Measurements from ENCODE around the gene HK1.
A peak's percentile ranks its signal among the peaks of the same experiment; 100 is the strongest.

The HK1 gene

DNA sequence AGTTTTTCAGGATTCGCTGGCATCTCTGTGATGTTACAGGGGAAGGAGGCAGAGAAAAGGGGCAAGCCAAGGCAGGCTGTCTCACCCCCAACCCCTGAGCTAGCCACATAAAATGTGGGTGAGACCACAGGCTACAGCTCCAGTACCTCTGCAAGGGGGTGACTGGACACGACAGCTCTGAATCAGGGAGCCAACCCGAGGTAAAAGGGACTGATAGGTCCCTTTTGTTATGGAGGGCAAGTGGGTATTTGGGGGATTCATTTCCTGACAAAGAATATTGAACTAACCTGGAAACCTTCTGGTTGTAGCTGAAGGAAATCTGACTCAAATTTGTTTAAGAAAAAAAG is 71.2 kb downstream of the HK1 start:
- DNase-seq (ENCODE audit: low spot score): no peak

DNA sequence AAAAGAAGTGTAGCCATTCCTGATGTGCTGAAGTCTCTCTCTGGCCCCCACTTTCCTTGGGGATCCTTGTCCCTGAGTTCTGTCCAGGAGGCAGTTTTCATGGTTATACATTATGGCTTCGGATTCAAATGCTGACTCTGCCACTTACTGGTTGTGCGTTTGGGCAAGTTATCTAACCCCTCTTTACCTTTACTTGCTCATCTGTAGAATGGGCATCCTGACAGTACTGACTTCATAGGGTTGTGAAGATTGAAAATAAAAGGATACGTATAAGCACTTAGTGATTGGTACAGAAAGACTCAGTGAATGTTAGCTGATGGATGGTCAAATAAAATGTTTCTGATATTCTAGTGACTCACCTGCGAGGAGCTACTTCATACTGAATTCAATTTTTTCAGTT is 73.3 kb downstream of the HK1 start:
- DNase-seq (ENCODE audit: low spot score): no peak

DNA sequence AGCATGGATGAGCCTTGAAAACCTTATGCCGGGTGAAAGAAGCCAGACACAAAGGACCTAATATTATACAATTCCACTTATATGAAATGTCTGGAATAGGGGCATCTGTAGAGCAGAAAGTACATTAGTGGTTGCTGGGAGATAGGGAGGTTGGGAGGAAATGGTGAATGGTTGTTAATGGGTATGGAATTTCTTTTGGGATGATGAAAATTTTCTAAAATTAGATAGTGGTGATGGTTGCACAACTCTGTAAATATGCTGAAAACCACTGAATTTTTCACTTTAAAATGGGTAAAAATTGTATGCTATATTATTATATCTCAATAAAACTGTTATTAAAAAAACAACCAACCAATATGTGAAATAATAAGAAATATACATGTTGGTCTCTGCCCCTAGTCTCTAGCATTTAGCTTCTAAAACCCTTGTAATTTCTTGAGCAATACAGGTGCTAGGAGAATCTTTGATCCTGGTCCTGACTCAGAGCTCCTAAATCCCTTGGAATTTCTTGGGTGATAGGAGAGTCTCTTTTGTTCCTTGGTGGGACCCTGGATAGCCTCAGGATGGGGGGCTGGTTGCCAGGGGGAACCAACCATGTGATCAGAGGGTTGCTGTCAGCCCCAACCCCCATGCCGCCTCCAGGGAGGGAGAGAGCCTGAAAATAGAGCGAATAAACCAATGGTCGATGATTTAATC is 74.4 kb downstream of the HK1 start:
- peak; percentile 73 for DNase-seq (ENCODE audit: low spot score)

DNA sequence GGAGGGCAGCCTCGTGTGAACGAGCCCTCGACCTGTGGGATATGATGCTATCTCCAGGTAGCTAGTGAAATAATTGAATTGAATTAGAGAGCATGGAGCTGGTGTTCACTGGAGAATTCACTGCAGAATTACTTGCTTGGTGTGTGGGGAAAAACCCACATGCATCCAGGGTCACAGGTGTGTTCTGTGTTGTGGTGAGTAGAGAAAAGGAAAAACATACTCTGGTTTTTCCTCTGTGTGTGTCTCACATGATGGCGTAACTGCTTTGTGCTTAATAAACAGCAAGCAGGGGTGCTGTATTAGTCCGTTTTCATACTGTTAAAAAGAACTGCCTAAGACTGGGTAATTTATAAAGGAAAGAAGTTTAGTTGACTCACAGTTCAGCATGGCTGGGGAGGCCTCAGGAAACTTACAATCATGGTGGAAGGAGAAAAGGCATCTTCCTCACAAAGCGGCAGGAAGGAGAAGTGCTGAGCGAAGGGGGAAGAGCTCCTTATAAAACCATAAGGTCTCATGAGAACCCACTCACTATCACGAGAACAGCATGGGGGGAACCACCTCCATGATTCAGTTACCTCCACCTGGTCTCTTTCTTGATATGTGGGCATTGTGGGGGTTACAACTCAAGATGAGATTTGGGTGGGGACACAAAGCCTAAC is 75.8 kb downstream of the HK1 start:
- no peak for DNase-seq (ENCODE audit: low spot score)

GRCh38 chr10:69356187-69356586 is 77.9 kb downstream of the HK1 start:
- no peak for DNase-seq (ENCODE audit: low spot score)

- no peak for DNase-seq (ENCODE audit: low spot score)
Observed at GRCh38 chr10:69358148-69358795, 80.0 kb downstream of the HK1 start.

- no peak for DNase-seq (ENCODE audit: low spot score)
Observed at GRCh38 chr10:69359148-69359547, 80.9 kb downstream of the HK1 start.

- DNase-seq (ENCODE audit: low spot score): no peak
Observed at GRCh38 chr10:69359594-69359993, 81.3 kb downstream of the HK1 start.

DNA sequence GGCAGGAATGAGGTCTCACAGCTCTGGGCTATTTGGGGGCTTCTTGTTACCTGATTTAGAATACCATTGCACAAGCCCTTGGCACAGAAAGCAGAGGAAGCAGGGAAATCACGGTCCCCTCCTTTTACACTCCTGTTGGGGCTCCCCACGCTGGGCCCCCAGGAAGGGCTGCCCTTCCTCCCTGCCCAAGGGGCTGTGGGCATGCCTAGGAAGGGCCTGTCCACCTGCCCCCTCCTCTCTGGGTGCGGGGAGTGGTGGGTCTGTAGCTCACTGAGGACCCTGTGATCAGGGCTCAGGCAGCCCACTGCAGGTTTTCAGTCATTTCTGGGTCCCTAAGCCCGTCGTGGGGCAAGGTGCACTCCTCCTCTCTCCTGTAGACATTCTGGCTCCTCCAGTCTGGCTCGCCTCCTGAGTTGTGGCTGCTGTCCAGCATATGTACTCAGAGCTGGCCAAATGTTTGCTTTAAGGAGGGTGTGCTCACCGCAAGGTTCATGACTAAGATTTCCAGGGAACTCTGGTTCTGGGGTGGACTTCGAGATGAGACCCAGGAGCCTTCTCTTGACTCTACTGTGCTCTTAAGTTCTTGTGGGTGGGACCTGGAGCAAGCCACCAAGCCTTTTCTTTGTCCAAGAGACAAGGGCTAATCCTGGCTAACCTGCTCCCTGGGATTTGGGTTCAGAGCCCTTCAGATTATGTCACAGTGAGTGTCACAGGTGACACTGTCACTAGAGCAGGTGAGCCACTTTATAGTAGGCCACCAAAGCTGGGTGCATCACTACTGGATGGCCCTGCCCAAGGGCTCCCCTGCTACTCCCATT is 82.4 kb downstream of the HK1 start:
- peak; percentile 91 for DNase-seq (ENCODE audit: low spot score)

- DNase-seq (ENCODE audit: low spot score): no peak
Observed at GRCh38 chr10:69361303-69361614, 83.0 kb downstream of the HK1 start.

GRCh38 chr10:69362471-69362954 is 84.2 kb downstream of the HK1 start:
- DNase-seq (ENCODE audit: low spot score): peak; percentile 70

DNA sequence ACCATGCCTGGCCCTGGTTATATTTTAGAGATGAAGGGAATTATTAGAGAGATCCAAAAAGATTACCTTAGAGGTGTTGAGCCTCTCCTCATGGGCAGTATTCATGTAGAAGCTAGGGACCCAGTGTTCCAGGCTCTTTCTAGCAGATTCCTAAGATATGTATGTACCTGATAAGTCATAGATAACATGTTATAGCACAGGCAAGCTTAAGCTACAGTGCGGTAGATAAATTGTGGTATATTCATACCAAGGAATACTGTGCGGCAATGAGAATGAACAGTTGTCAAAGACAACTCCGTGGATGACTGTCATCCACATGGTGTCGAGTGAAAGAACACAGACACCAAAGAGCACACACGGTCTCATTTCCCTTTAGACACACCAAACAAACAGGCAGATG is 85.4 kb downstream of the HK1 start:
- DNase-seq (ENCODE audit: low spot score): no peak

DNA sequence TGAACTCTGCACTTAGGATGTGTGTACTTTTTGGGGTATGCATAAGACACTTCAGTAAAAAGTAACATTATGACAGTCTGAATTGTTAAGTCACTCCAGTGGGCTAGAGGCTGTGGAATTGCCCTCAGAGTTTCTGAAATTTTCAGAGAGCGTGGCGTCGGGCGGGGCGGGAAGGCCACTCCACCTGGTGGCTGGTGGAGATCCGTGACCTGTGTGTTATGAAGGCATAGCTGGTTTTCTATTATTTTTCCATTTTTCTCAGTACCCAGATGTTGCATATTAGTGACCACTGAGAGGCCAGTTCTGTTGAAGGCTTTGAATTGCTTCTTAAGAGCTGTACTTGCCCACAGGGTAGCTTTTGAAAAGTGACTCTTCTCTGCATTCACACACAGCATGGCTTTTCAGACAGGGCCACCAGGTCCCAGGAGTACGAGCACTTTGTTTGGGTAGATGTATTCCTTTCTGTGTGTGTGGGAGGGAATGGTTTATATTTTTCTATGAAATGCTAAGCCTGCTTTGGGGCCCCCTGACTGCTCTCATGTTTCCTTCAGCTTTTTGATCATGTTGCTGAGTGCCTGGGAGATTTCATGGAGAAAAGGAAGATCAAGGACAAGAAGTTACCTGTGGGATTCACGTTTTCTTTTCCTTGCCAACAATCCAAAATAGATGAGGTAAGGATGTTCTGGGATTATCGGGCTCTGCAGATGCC is 86.1 kb downstream of the HK1 start:
- no peak for DNase-seq (ENCODE audit: low spot score)

DNA sequence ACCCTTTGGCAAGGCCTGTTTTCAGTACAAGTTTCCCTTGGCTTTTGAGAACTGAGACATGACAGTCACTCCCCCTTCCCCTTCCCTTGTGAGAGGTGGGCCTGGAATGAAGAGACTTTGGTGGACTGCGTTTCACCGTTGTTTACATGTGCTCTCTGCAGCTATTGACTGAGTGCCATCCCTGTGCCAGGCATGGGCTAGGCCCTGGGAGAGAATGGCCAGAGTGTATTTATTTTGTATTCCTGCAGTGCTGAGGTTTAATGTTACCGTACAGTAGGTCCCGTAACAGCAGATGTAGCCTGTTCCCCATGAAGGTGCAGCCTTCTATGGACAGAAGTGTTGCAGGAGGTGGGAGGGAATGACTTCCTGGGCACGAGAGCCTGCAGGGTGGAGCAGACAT is 88.4 kb downstream of the HK1 start:
- DNase-seq (ENCODE audit: low spot score): no peak

DNA sequence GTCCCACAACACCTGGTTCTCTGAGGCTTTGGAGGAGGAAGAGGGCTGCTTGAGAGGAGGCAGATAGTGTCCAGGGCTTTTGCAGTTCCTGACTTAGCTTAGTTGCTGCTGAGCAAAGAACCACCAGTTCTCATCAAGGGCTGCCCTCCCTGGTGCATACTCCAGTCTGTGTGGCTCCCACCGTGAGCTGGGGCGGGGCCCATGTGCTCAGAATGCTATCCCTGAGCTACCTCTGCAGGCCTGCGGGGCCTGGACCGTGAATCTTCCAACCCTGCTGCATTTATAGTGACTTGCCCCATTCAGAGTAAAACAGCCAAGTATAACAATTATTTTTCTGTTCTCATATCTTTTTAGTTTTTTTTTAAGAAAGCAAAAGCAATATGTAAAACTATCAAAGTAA is 89.2 kb downstream of the HK1 start:
- DNase-seq (ENCODE audit: low spot score): no peak

DNA sequence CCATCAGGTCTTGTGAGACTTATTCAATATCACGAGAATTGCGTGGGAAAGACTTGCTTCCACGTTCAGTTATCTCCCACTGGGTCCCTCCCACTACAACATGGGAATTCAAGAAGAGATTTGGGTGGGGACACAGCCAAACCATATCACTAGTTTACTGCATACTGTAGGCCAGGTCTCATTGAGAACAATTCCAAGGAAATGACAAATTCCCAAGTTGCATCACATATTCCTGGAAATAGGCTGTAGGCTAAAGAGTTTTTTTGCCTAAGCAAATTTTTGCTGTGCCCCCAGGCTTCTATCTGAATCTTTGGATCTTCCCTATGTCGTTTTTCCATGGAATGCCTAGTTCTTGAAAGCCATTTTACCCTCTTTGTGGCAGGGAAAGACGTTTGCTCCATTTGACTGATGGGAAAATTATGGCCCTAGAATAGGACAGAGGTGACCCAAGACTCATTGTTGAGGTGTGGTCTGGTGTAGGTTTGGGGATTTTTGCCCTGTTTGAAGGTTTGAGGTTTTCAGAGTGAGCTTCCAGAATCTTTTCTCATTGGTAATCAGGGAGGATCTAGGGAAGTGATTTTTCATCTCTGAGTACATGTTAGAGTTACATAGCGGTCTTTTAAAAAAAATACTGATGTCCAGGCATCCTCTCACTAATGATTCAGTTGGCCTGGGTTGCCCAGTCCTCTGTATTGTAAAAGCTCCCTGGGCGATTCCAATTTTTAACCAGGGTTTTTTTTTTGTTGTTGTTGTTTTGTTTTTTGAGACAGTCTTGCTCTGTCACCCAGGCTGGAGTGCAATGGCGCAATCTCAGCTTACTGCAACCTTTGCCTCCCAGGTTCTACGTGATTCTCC is 94.1 kb downstream of the HK1 start:
- peak; percentile 28 for DNase-seq (ENCODE audit: low spot score)

GRCh38 chr10:69374242-69374641 is 95.9 kb downstream of the HK1 start:
- no peak for DNase-seq (ENCODE audit: low spot score)

DNA sequence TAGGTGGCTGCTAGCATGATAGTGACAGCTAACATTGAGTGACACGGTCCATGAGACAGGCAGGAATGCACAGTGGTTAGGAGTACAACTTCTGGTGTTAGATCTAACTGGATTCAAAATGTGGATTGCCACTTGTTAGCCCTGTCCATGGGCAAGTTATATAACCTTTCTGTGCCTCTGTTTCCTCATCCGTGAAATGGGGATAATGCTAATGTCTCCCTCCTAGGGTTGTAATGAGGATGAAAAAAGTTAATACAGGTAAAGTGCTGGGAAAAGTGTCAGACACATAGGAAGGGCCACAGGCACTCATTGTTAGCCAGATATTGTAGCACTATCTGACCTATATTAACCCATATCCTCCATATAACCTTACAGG is 96.6 kb downstream of the HK1 start:
- DNase-seq (ENCODE audit: low spot score): no peak

- DNase-seq (ENCODE audit: low spot score): peak; percentile 50
Observed at GRCh38 chr10:69375307-69376151, 97.2 kb downstream of the HK1 start.

DNA sequence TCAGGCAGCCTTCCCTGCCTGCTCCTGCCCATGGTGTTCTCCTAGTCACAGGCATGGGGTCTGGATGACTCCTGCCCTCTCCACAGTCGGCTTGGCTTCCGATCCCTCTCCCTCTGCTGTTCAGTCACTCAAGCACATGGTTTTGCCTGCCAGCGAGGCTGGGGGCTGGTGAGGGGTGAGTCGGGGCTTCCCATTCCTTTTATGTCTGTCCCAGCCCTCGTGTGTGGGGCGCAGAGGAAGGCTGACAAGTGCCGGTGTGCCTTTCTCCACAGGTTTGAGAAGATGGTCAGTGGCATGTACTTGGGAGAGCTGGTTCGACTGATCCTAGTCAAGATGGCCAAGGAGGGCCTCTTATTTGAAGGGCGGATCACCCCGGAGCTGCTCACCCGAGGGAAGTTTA is 98.4 kb downstream of the HK1 start:
- DNase-seq (ENCODE audit: low spot score): no peak

Measured in AG08395 (cell line).